GM21390 (cell line): ENCODE data around the gene MBTPS1.

Source experiments
- ATAC-seq: cut with Tn5 transposase; IDR thresholded peaks from one replicate; pipeline ENCODE4 v1.9.1; 2021; ENCODE audit not compliant: unreplicated experiment

MBTPS1 gene

GRCh38 chr16:84116720-84117493, at the start of gene MBTPS1:
Gene MBTPS1, minus strand, starts transcription at chr16:84116942. Its CDS starts 15,159 bp downstream, at chr16:84101783.
- ATAC-seq = peak; percentile 91

DNA sequence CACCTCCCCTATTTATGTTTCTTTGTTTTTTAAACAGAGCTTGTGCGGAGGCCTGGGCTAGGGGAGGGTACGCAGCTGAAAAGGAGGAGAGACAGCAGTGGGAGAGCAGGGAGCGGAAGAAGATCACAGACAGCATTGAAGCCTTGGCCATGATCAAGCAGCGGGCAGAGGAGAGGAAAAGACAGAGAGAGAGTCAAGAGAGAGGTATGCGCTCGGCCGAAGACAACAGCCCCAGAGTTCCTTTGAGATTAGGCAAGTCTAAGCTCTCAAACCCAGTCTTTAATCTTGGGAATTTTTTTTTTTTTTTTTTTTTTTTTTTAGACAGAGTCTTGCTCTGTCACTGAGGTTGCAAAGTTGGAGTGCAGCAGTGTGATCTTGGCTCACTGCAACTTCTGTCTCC, 49.0 kb upstream of the MBTPS1 start:
- no peak for ATAC-seq

- no peak for ATAC-seq
Measured at GRCh38 chr16:84161801-84162200, 45.1 kb upstream of the MBTPS1 start.

- ATAC-seq = no peak
Measured at GRCh38 chr16:84161037-84161436, 44.3 kb upstream of the MBTPS1 start.

DNA sequence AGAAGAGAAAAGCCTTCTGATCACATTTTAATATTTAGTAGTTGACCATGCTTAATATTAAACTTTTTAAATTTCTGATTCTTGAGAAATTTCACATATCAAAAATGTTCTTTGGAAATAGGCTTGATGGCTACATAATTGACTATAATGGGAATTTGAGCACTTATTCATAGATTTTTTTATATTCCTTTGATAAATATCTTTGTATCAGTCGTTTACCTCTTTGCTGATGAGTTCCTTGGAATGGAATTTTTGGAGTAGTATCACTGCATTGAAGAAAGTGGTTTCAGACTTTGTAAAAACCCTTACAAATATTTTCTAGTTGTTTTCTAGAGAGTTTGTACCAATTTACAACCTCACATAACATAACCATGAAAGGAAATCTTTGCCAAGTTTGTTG, 43.1 kb upstream of the MBTPS1 start:
- ATAC-seq = no peak

GRCh38 chr16:84159007-84159406, 42.3 kb upstream of the MBTPS1 start:
- no peak for ATAC-seq

GRCh38 chr16:84156342-84156784, 39.6 kb upstream of the MBTPS1 start:
- no peak for ATAC-seq

DNA sequence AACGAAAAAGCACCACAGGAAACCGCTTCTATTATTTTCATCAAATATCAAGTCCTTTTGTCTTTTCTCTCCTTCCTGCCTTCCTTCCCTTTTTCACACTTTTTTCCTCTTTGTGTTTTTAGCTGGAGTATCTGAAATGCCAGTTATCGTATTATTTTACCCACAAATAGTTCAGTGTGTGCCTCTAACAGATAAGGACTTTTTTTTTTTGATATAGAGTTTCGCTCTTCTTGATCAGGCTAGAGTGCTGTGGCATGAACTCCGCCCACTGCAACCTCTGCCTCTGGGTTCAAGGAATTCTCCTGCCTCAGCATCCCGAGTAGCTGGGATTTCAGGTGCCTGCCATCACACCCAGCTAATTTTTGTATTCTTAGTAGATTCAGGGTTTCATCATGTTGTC, 39.0 kb upstream of the MBTPS1 start:
- ATAC-seq = no peak

DNA sequence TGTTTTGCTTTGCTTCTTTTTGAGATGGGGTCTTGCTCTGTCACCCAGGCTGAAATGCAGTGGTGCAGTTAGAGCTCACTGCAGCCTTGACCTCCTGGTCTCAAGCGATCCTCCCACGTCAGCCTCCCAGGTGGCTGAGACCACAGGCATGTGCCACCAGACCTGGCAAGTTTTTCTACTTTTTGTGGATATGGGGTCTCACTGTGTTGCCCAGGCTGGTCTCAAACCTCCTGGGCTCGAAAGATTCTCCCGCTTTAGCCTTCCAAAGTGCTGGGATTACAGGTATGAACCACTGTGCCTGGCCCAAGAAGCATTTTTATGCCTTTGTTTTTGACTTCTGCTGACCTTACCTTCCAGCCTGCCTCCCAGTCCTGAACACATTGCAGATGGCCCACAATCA, 38.5 kb upstream of the MBTPS1 start:
- no peak for ATAC-seq

GRCh38 chr16:84153660-84154214, 37.0 kb upstream of the MBTPS1 start:
- ATAC-seq = no peak

- no peak for ATAC-seq
Measured at GRCh38 chr16:84150926-84151325, 34.2 kb upstream of the MBTPS1 start.

GRCh38 chr16:84144859-84145639, 28.3 kb upstream of the MBTPS1 start, which contains the start of the genes DNAAF1 and HSDL1:
Gene DNAAF1, plus strand, starts transcription at chr16:84145308. Its CDS starts 133 bp downstream, at chr16:84145441.
Gene HSDL1, minus strand, starts transcription at chr16:84145177. Its CDS starts 13,856 bp downstream, at chr16:84131321.
- ATAC-seq = peak; percentile 76

DNA sequence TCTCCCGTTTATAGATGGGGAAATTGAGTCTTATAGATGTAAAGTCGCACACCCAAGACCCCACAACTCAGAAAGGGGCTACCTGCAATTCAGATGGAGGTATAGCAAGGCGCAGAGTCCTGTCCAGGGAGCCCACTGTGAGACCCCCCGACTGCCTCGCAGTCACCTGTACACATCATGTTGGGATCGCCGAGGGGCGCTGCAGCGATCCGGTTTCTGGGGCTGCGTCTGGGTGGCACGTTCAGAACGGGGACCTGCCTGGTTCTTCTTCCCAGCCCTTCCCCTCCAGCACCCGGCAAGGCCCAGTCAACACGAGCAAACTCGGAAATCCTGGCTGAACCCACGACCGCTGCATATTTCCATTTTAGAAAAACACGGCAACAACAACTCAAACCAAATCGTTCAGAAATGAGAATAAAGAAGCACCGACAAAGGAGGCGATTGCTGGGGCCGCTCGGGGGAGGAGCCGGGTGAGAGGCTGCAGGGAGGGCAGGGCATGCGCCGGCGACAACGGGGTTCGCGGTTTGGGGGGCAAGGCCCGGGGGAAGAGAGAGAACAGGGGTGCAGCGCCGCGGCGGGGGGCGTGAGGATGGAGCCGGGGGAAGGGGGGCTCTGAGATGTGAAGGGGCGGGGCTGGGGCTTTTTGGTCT, 27.6 kb upstream of the MBTPS1 start:
- ATAC-seq = peak; percentile 33

- ATAC-seq = no peak
Measured at GRCh38 chr16:84143784-84144199, 27.1 kb upstream of the MBTPS1 start.

GRCh38 chr16:84143081-84143480, 26.3 kb upstream of the MBTPS1 start:
- ATAC-seq = no peak

- no peak for ATAC-seq
Measured at GRCh38 chr16:84141143-84141670, 24.5 kb upstream of the MBTPS1 start.

DNA sequence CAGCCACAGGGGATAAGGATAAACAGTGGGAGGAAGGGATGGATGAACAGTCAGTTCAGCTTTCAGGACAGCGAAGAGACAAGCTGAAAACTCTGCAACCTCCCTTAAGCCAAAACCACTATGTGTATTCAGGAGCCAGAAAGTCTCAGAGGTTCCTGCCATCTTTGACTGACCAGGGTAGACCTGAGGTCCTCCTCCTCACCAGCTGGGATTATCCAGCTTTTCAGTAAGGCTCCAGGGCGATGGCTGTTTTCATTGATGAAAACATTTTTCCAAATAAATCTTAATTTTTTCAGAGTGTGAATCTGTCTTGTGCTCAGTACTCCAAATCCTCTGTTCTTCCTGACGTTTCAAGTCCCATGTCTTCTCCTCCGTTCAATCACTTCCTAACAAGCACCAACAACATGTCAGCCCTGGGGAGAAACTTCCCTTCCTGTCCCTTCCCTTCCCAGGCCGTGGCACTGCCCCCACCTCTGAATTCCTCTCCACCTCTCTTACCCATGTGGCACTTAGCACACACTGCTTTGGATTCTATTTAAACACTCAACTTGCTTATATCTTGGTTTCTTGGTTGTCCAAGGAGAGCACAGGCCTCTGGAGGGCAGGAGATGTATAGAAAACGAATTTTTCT, 23.0 kb upstream of the MBTPS1 start:
- ATAC-seq = no peak

GRCh38 chr16:84138824-84139627, 22.3 kb upstream of the MBTPS1 start:
- no peak for ATAC-seq

DNA sequence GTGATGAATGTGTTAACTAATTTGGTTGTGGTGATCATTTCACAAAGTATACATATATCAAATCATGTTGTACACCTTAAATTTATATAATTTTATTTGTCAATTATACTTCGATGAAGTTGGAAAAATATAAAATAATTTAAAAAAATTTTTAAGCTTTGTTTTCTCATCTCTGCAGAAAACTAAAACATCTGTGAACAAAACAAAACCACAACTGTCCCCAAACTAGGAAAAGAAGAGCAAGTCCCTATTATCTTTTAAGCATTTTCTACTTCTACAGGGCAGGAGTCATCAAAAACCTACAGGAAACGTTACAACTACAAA, 21.7 kb upstream of the MBTPS1 start:
- ATAC-seq = no peak
